Nephron (organoid): Measurements from ENCODE around the gene UNG.

Source experiments
- H3K27ac Mint-ChIP-seq, 3 experiments: 2 replicates each; pipeline ENCODE4 v1.8.0; 2020; ENCODE audit warnings: mixed read lengths in 3 of 3, mild to moderate bottlenecking in 2 of 3, moderate library complexity in 1 of 3
- H3K27me3 Mint-ChIP-seq: 2 replicates; pipeline ENCODE4 v1.8.0; 2021; ENCODE audit warnings: low read depth, mild to moderate bottlenecking, moderate library complexity, mixed read lengths
- H3K36me3 Mint-ChIP-seq: 2 replicates; pipeline ENCODE4 v1.8.0; 2020; ENCODE audit warnings: low read depth, mixed read lengths
- H3K4me1 Mint-ChIP-seq: 2 replicates; pipeline ENCODE4 v1.8.0; 2020; ENCODE audit warnings: mixed read lengths
- H3K4me3 Mint-ChIP-seq, 3 experiments: 2 replicates each; pipeline ENCODE4 v1.8.0; 2020; ENCODE audit warnings: mild to moderate bottlenecking in 3 of 3, mixed read lengths in 3 of 3, moderate library complexity in 2 of 3
- H3K9me3 Mint-ChIP-seq: 2 replicates; pipeline ENCODE4 v1.8.0; 2020; ENCODE audit warnings: mixed read lengths
- CTCF ChIP-seq, 3 experiments: fragments of 200-600 bp; sonication (generic); IDR thresholded peaks; one replicate each; pipeline ENCODE4 v1.5.0; 2021; ENCODE audit warnings: antibody characterized with exemption in 3 of 3; ENCODE audit not compliant: unreplicated experiment in 3 of 3

UNG gene

GRCh38 chr12:109121346-109121880, 24.0 kb downstream of the UNG start:
- no peak overlapping the region for H3K4me3 Mint-ChIP-seq
- H3K36me3 Mint-ChIP-seq, result no peaks in the 10 kb centered on the region
- peaks cover 4% of the 10 kb centered on the region for H3K4me1 Mint-ChIP-seq
- no peak overlapping the region for H3K27ac Mint-ChIP-seq
- H3K27me3 Mint-ChIP-seq, result peaks cover 3% of the 10 kb centered on the region
- no peak for TF ChIP-seq CTCF (IDR thresholded peaks at IDR 0.05; ENCODE audit: unreplicated experiment in 3 of 3)
- no peaks in the 10 kb centered on the region for H3K9me3 Mint-ChIP-seq

- Mint-ChIP-seq H3K9me3 (no peaks in the 10 kb centered on the region), H3K4me1 (peaks cover 8% of the 10 kb centered on the region), H3K27ac (no peak overlapping the region), H3K27me3 (peaks cover 9% of the 10 kb centered on the region), H3K36me3 (no peaks in the 10 kb centered on the region), H3K4me3 (no peak overlapping the region)
- TF ChIP-seq CTCF (IDR thresholded peaks at IDR 0.05; ENCODE audit: unreplicated experiment in 3 of 3), result no peak
These were observed 27.7 kb downstream of the UNG start for GRCh38 chr12:109124878-109125648.

GRCh38 chr12:109125791-109126190, 28.4 kb downstream of the UNG start:
- no peak overlapping the region for H3K4me3 Mint-ChIP-seq

GRCh38 chr12:109126784-109127183, 29.4 kb downstream of the UNG start:
- no peak overlapping the region for H3K27ac Mint-ChIP-seq
- TF ChIP-seq CTCF (IDR thresholded peaks at IDR 0.05; ENCODE audit: unreplicated experiment in 3 of 3), result no peak
- H3K9me3 Mint-ChIP-seq, result no peaks in the 10 kb centered on the region
- H3K36me3 Mint-ChIP-seq, result no peaks in the 10 kb centered on the region
- peaks cover 9% of the 10 kb centered on the region for H3K27me3 Mint-ChIP-seq
- H3K4me3 Mint-ChIP-seq, result no peak overlapping the region
- H3K4me1 Mint-ChIP-seq, result peaks cover 22% of the 10 kb centered on the region

More at GRCh38 chr12:109125791-109126190, 28.4 kb downstream of the UNG start:
- Mint-ChIP-seq H3K36me3 (no peaks in the 10 kb centered on the region), H3K27me3 (peaks cover 9% of the 10 kb centered on the region), H3K4me1 (peaks cover 14% of the 10 kb centered on the region), H3K9me3 (no peaks in the 10 kb centered on the region), H3K27ac (no peak overlapping the region)
- no peak for TF ChIP-seq CTCF (IDR thresholded peaks at IDR 0.05; ENCODE audit: unreplicated experiment in 3 of 3)

GRCh38 chr12:109127533-109128242, 30.3 kb downstream of the UNG start:
- Mint-ChIP-seq H3K27ac (no peak overlapping the region), H3K27me3 (peaks cover 9% of the 10 kb centered on the region), H3K9me3 (no peaks in the 10 kb centered on the region), H3K4me3 (no peak overlapping the region), H3K4me1 (peaks cover 26% of the 10 kb centered on the region), H3K36me3 (no peaks in the 10 kb centered on the region)
- no peak for TF ChIP-seq CTCF (IDR thresholded peaks at IDR 0.05; ENCODE audit: unreplicated experiment in 3 of 3)
